Ishikawa (cell line): ENCODE measurements around the gene SETBP1.

Experiments used
- CEBPB ChIP-seq: IDR thresholded peaks from 2 replicates; pipeline ENCODE4 v1.6.1; 2012
- CREB1 ChIP-seq: IDR thresholded peaks from 2 replicates; pipeline ENCODE4 v1.6.1; 2012; ENCODE audit warnings: low read depth
- EGR1 ChIP-seq: IDR thresholded peaks from 2 replicates; pipeline ENCODE4 v1.6.1; 2012
- EP300 ChIP-seq: IDR thresholded peaks from 2 replicates; pipeline ENCODE4 v1.6.1; 2012; ENCODE audit warnings: borderline replicate concordance
- FOXM1 ChIP-seq: IDR thresholded peaks from 2 replicates; pipeline ENCODE4 v1.6.1; 2012; ENCODE audit warnings: low read depth, borderline replicate concordance
- MAX ChIP-seq: IDR thresholded peaks from 2 replicates; pipeline ENCODE4 v1.6.1; 2012
- NFIC ChIP-seq: IDR thresholded peaks from 2 replicates; pipeline ENCODE4 v1.6.1; 2012
- RAD21 ChIP-seq: IDR thresholded peaks from 2 replicates; pipeline ENCODE4 v1.6.1; 2012; ENCODE audit warnings: low read depth
- TAF1 ChIP-seq: IDR thresholded peaks from 2 replicates; pipeline ENCODE4 v1.6.1; 2012; ENCODE audit warnings: low read depth, mild to moderate bottlenecking
- TCF12 ChIP-seq: IDR thresholded peaks from 2 replicates; pipeline ENCODE4 v1.6.1; 2012; ENCODE audit warnings: low read depth
- TEAD4 ChIP-seq: IDR thresholded peaks from 2 replicates; pipeline ENCODE4 v1.6.1; 2012
- YY1 ChIP-seq: IDR thresholded peaks from 2 replicates; pipeline ENCODE4 v1.6.1; 2012; ENCODE audit warnings: low read depth
- ZBTB7A ChIP-seq: IDR thresholded peaks from 2 replicates; pipeline ENCODE4 v1.6.1; 2012; ENCODE audit warnings: low read depth
- TF ChIP-seq, protein P1 (sequence below): IDR thresholded peaks from 2 replicates; pipeline ENCODE4 v1.6.1; 2012
- TF ChIP-seq, protein P2 (sequence below): IDR thresholded peaks from 2 replicates; pipeline ENCODE4 v1.6.1; 2012; ENCODE audit warnings: low read depth, mild to moderate bottlenecking

SETBP1 gene

DNA sequence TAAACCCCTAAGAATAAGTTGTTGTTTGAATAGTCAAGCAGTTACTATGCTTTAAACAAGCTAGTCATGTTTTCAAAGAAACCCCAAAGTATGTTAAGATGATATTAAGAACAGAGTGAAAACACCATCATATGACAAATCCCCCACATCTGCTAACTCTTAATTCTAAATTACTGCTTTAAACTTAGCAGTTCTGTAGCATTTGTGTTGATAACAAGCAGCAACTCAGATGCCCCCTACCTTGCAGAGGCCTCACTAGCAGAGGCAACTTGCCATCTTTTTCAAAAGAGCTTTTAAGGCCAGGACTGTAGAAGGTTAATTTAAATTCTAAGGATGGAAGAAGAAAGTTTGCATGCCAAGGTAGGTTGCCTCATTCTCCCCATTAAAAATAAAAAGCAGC lies 376.2 kb downstream of the SETBP1 start:
- no peak for TF ChIP-seq CEBPB
- no peak for TF ChIP-seq EGR1
- no peak for TF ChIP-seq FOXM1
- TF ChIP-seq TAF1 = no peak
- TF ChIP-seq, protein P1, sequence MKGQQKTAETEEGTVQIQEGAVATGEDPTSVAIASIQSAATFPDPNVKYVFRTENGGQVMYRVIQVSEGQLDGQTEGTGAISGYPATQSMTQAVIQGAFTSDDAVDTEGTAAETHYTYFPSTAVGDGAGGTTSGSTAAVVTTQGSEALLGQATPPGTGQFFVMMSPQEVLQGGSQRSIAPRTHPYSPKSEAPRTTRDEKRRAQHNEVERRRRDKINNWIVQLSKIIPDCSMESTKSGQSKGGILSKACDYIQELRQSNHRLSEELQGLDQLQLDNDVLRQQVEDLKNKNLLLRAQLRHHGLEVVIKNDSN = no peak
- TF ChIP-seq NFIC = no peak
- TF ChIP-seq, protein P2, sequence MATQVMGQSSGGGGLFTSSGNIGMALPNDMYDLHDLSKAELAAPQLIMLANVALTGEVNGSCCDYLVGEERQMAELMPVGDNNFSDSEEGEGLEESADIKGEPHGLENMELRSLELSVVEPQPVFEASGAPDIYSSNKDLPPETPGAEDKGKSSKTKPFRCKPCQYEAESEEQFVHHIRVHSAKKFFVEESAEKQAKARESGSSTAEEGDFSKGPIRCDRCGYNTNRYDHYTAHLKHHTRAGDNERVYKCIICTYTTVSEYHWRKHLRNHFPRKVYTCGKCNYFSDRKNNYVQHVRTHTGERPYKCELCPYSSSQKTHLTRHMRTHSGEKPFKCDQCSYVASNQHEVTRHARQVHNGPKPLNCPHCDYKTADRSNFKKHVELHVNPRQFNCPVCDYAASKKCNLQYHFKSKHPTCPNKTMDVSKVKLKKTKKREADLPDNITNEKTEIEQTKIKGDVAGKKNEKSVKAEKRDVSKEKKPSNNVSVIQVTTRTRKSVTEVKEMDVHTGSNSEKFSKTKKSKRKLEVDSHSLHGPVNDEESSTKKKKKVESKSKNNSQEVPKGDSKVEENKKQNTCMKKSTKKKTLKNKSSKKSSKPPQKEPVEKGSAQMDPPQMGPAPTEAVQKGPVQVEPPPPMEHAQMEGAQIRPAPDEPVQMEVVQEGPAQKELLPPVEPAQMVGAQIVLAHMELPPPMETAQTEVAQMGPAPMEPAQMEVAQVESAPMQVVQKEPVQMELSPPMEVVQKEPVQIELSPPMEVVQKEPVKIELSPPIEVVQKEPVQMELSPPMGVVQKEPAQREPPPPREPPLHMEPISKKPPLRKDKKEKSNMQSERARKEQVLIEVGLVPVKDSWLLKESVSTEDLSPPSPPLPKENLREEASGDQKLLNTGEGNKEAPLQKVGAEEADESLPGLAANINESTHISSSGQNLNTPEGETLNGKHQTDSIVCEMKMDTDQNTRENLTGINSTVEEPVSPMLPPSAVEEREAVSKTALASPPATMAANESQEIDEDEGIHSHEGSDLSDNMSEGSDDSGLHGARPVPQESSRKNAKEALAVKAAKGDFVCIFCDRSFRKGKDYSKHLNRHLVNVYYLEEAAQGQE = no peak

GRCh38 chr18:45057955-45058600 lies 377.4 kb downstream of the SETBP1 start:
- TF ChIP-seq, protein P2 = no peak
- no peak for TF ChIP-seq FOXM1
- no peak for TF ChIP-seq MAX
- TF ChIP-seq EGR1 = no peak
- no peak for TF ChIP-seq CREB1
- no peak for TF ChIP-seq NFIC
- no peak for TF ChIP-seq CEBPB

GRCh38 chr18:45059695-45060094 lies 379.0 kb downstream of the SETBP1 start:
- TF ChIP-seq ZBTB7A = no peak
- TF ChIP-seq CEBPB = no peak
- no peak for TF ChIP-seq TEAD4
- TF ChIP-seq, protein P2 = no peak
- TF ChIP-seq TAF1 = no peak
- TF ChIP-seq, protein P1 = no peak
- TF ChIP-seq CREB1 = no peak
- no peak for TF ChIP-seq MAX
- TF ChIP-seq EP300 = no peak
- no peak for TF ChIP-seq TCF12
- TF ChIP-seq FOXM1 = no peak
- no peak for TF ChIP-seq EGR1

GRCh38 chr18:45060102-45060501 lies 379.4 kb downstream of the SETBP1 start:
- TF ChIP-seq, protein P2 = no peak
- TF ChIP-seq TCF12 (no peak), EGR1 (no peak), TAF1 (no peak), FOXM1 (no peak), RAD21 (no peak), MAX (no peak), ZBTB7A (no peak), TEAD4 (no peak), EP300 (no peak), CREB1 (no peak), CEBPB (no peak), NFIC (no peak), YY1 (no peak)
- TF ChIP-seq, protein P1 = no peak
